ENCODE results near the gene ABTB2. TPM values are rescaled to one million over a fixed set of nuclear protein-coding genes. Genes with fewer than 3 reads are reported as not detected.
A peak's percentile ranks its signal among the peaks of the same experiment; 100 is the strongest.

ABTB2 gene
- polyA plus RNA-seq, 1 donor from 2014 or later, result 0.04 TPM

GRCh38 chr11:34154059-34154875 lies 203.5 kb downstream of the ABTB2 start:
- peak overlapping the region in 2 of 4 donors; percentile 75 to 81 for H3K4me3 Mint-ChIP-seq
- H3K9me3 Mint-ChIP-seq, result no peaks in the 10 kb centered on the region
- H3K4me1 Mint-ChIP-seq, result peaks cover 12 to 20% (median 18%) of the 10 kb centered on the region in 3 donors
- H3K27ac Mint-ChIP-seq, result peak overlapping the region in 2 of 3 donors; percentile 60 to 67
- no peaks in the 10 kb centered on the region for H3K27me3 Mint-ChIP-seq
- peaks cover 3% of the 10 kb centered on the region for H3K36me3 Mint-ChIP-seq

GRCh38 chr11:34151916-34152845 lies 205.6 kb downstream of the ABTB2 start:
- H3K4me1 Mint-ChIP-seq, result peaks cover 12 to 20% (median 18%) of the 10 kb centered on the region in 3 donors
- H3K27me3 Mint-ChIP-seq, result no peaks in the 10 kb centered on the region
- no peak overlapping the region for H3K4me3 Mint-ChIP-seq
- H3K36me3 Mint-ChIP-seq, result peaks cover 3% of the 10 kb centered on the region
- no peaks in the 10 kb centered on the region for H3K9me3 Mint-ChIP-seq
- H3K27ac Mint-ChIP-seq, result peak overlapping the region in 1 of 3 donors; percentile 81

GRCh38 chr11:34151166-34151565 lies 206.6 kb downstream of the ABTB2 start:
- H3K27ac Mint-ChIP-seq, result no peak overlapping the region
- peaks cover 3% of the 10 kb centered on the region for H3K36me3 Mint-ChIP-seq
- no peaks in the 10 kb centered on the region for H3K27me3 Mint-ChIP-seq
- no peaks in the 10 kb centered on the region for H3K9me3 Mint-ChIP-seq
- H3K4me1 Mint-ChIP-seq, result peaks cover 15 to 21% (median 19%) of the 10 kb centered on the region in 3 donors
- H3K4me3 Mint-ChIP-seq, result no peak overlapping the region

- H3K27ac Mint-ChIP-seq, result peak overlapping the region in 1 of 3 donors; percentile 57
- no peaks in the 10 kb centered on the region for H3K9me3 Mint-ChIP-seq
- H3K4me3 Mint-ChIP-seq, result no peak overlapping the region
- H3K36me3 Mint-ChIP-seq, result peaks cover 3% of the 10 kb centered on the region
- H3K4me1 Mint-ChIP-seq, result peaks cover 20 to 26% (median 24%) of the 10 kb centered on the region in 3 donors
- no peaks in the 10 kb centered on the region for H3K27me3 Mint-ChIP-seq
These were observed 207.2 kb downstream of the ABTB2 start for GRCh38 chr11:34150494-34151151.

- H3K9me3 Mint-ChIP-seq, result no peaks in the 10 kb centered on the region
- H3K27ac Mint-ChIP-seq, result peak overlapping the region in 1 of 3 donors; percentile 57
- H3K27me3 Mint-ChIP-seq, result no peaks in the 10 kb centered on the region
- no peak overlapping the region for H3K4me3 Mint-ChIP-seq
- H3K4me1 Mint-ChIP-seq, result peaks cover 28 to 33% (median 31%) of the 10 kb centered on the region in 3 donors
- peaks cover 3% of the 10 kb centered on the region for H3K36me3 Mint-ChIP-seq
These were observed 208.0 kb downstream of the ABTB2 start for GRCh38 chr11:34149786-34150185.

GRCh38 chr11:34149274-34149673 lies 208.5 kb downstream of the ABTB2 start:
- no peaks in the 10 kb centered on the region for H3K27me3 Mint-ChIP-seq
- H3K9me3 Mint-ChIP-seq, result no peaks in the 10 kb centered on the region
- H3K27ac Mint-ChIP-seq, result no peak overlapping the region
- H3K4me3 Mint-ChIP-seq, result no peak overlapping the region
- peaks cover 28% of the 10 kb centered on the region in 3 donors for H3K4me1 Mint-ChIP-seq
- peaks cover 3% of the 10 kb centered on the region for H3K36me3 Mint-ChIP-seq

- Mint-ChIP-seq H3K27me3 (no peaks in the 10 kb centered on the region), H3K4me3 (no peak overlapping the region), H3K36me3 (peaks cover 3% of the 10 kb centered on the region), H3K27ac (no peak overlapping the region), H3K4me1 (peaks cover 21 to 26% (median 22%) of the 10 kb centered on the region in 3 donors), H3K9me3 (no peaks in the 10 kb centered on the region)
These were observed 209.2 kb downstream of the ABTB2 start for GRCh38 chr11:34148504-34149165.

GRCh38 chr11:34147581-34147980 lies 210.2 kb downstream of the ABTB2 start:
- Mint-ChIP-seq H3K9me3 (no peaks in the 10 kb centered on the region), H3K4me1 (peaks cover 13 to 16% (median 14%) of the 10 kb centered on the region in 3 donors), H3K36me3 (no peaks in the 10 kb centered on the region), H3K4me3 (peak overlapping the region in 1 of 4 donors; percentile 8), H3K27ac (peak overlapping the region in 2 of 3 donors; percentile 43 to 82), H3K27me3 (no peaks in the 10 kb centered on the region)

GRCh38 chr11:34146866-34147265 lies 210.9 kb downstream of the ABTB2 start:
- H3K4me3 Mint-ChIP-seq, result no peak overlapping the region
- no peaks in the 10 kb centered on the region for H3K27me3 Mint-ChIP-seq
- H3K9me3 Mint-ChIP-seq, result no peaks in the 10 kb centered on the region
- H3K36me3 Mint-ChIP-seq, result no peaks in the 10 kb centered on the region
- peaks cover 13 to 16% (median 14%) of the 10 kb centered on the region in 3 donors for H3K4me1 Mint-ChIP-seq
- peak overlapping the region; percentile 29 to 82 (median 43) for H3K27ac Mint-ChIP-seq

GRCh38 chr11:34146411-34146810 lies 211.4 kb downstream of the ABTB2 start:
- no peaks in the 10 kb centered on the region for H3K9me3 Mint-ChIP-seq
- H3K4me3 Mint-ChIP-seq, result no peak overlapping the region
- no peaks in the 10 kb centered on the region for H3K36me3 Mint-ChIP-seq
- peak overlapping the region; percentile 28 to 88 (median 29) for H3K27ac Mint-ChIP-seq
- no peaks in the 10 kb centered on the region for H3K27me3 Mint-ChIP-seq
- peaks cover 13 to 16% (median 14%) of the 10 kb centered on the region in 3 donors for H3K4me1 Mint-ChIP-seq

GRCh38 chr11:34145847-34146381 lies 211.9 kb downstream of the ABTB2 start:
- peaks cover 13 to 16% (median 14%) of the 10 kb centered on the region in 3 donors for H3K4me1 Mint-ChIP-seq
- H3K27ac Mint-ChIP-seq, result peak overlapping the region; percentile 28 to 89 (median 29)
- no peaks in the 10 kb centered on the region for H3K9me3 Mint-ChIP-seq
- no peaks in the 10 kb centered on the region for H3K27me3 Mint-ChIP-seq
- H3K36me3 Mint-ChIP-seq, result no peaks in the 10 kb centered on the region
- H3K4me3 Mint-ChIP-seq, result peak overlapping the region in 2 of 4 donors; percentile 0 to 38

- Mint-ChIP-seq H3K9me3 (no peaks in the 10 kb centered on the region), H3K27ac (peak overlapping the region; percentile 28 to 89 (median 29)), H3K4me1 (peaks cover 13 to 16% (median 14%) of the 10 kb centered on the region in 3 donors), H3K27me3 (no peaks in the 10 kb centered on the region), H3K4me3 (no peak overlapping the region), H3K36me3 (no peaks in the 10 kb centered on the region)
These were observed 212.7 kb downstream of the ABTB2 start for GRCh38 chr11:34145073-34145472.

GRCh38 chr11:34143048-34143447 lies 214.8 kb downstream of the ABTB2 start:
- H3K9me3 Mint-ChIP-seq, result no peaks in the 10 kb centered on the region
- H3K27ac Mint-ChIP-seq, result peak overlapping the region; percentile 43 to 79 (median 59)
- no peaks in the 10 kb centered on the region for H3K27me3 Mint-ChIP-seq
- H3K4me1 Mint-ChIP-seq, result peaks cover 13 to 16% (median 14%) of the 10 kb centered on the region in 3 donors
- H3K4me3 Mint-ChIP-seq, result no peak overlapping the region
- H3K36me3 Mint-ChIP-seq, result no peaks in the 10 kb centered on the region

- Mint-ChIP-seq H3K27ac (no peak overlapping the region), H3K27me3 (no peaks in the 10 kb centered on the region), H3K4me3 (no peak overlapping the region), H3K36me3 (peaks cover 3% of the 10 kb centered on the region), H3K9me3 (no peaks in the 10 kb centered on the region), H3K4me1 (peaks cover 2 to 3% (median 3%) of the 10 kb centered on the region in 3 donors)
These were observed 217.7 kb downstream of the ABTB2 start for GRCh38 chr11:34140149-34140548.

Measured in IgD-negative memory B cell (primary cell).